Urothelium cell line (cell line): ENCODE results near the gene PCDHGA8.
"Not testable (repeated sequence)": the region's sequence is repeated elsewhere in the genome, so short reads cannot be mapped to it uniquely, and the experiment has no call there.

Experiments used
- DNase-seq: peaks from one replicate; pipeline ENCODE4 v3.0.0; 2011; ENCODE audit warnings: low spot score, mixed read lengths
- FAIRE-seq: peaks from 2 replicates; lab custom pipeline; 2011; peaks lifted over from hg19 to GRCh38; lab: Jason Lieb, UNC

PCDHGA8 gene

GRCh38 chr5:141392429-141393198, at the start of gene PCDHGA8:
PCDHGA8 (plus strand) TSS chr5:141392633; CDS start chr5:141392814, 181 bp downstream.
- FAIRE-seq (no peak), DNase-seq (no peak)

GRCh38 chr5:141342773-141343172, 49.7 kb upstream of the PCDHGA8 start:
- FAIRE-seq (no peak), DNase-seq (no peak)

GRCh38 chr5:141343242-141343952, 49.0 kb upstream of the PCDHGA8 start, which contains the start of gene PCDHGA3:
PCDHGA3 (plus strand) TSS chr5:141343829; CDS start chr5:141344034, 205 bp downstream.
- DNase-seq (no peak), FAIRE-seq (no peak)

GRCh38 chr5:141343953-141344463, 48.4 kb upstream of the PCDHGA8 start:
- DNase-seq (no peak), FAIRE-seq (no peak)

- no peak for DNase-seq
- no peak for FAIRE-seq
Measured at GRCh38 chr5:141345327-141345726, 47.1 kb upstream of the PCDHGA8 start.

GRCh38 chr5:141346017-141346416, 46.4 kb upstream of the PCDHGA8 start:
- FAIRE-seq, DNase-seq: not testable (repeated sequence)

- FAIRE-seq, result no peak
- DNase-seq, result peak; percentile 69
Measured at GRCh38 chr5:141349917-141350619, 42.4 kb upstream of the PCDHGA8 start, which contains the start of gene PCDHGB1. PCDHGB1 (plus strand) TSS chr5:141350099; CDS start chr5:141350261, 162 bp downstream.

- DNase-seq (no peak), FAIRE-seq (no peak)
Measured at GRCh38 chr5:141351591-141351990, 40.8 kb upstream of the PCDHGA8 start.

GRCh38 chr5:141354900-141355469, 37.4 kb upstream of the PCDHGA8 start, which contains the start of gene PCDHGA4:
PCDHGA4 (plus strand) TSS chr5:141355021; CDS start chr5:141355108, 87 bp downstream.
- FAIRE-seq, result no peak
- DNase-seq, result no peak

GRCh38 chr5:141355641-141356040, 36.8 kb upstream of the PCDHGA8 start:
- DNase-seq (no peak), FAIRE-seq (no peak)

GRCh38 chr5:141356133-141356532, 36.3 kb upstream of the PCDHGA8 start:
- DNase-seq, result no peak
- no peak for FAIRE-seq

- FAIRE-seq (no peak), DNase-seq (no peak)
Measured at GRCh38 chr5:141356950-141357349, 35.5 kb upstream of the PCDHGA8 start.

GRCh38 chr5:141359790-141360426, 32.5 kb upstream of the PCDHGA8 start, which contains the start of gene PCDHGB2:
PCDHGB2 (plus strand) TSS chr5:141359994; CDS start chr5:141360136, 142 bp downstream.
- DNase-seq (no peak), FAIRE-seq (no peak)

- FAIRE-seq (no peak), DNase-seq (no peak)
Measured at GRCh38 chr5:141360685-141361084, 31.7 kb upstream of the PCDHGA8 start.

- no peak for DNase-seq
- FAIRE-seq, result no peak
Measured at GRCh38 chr5:141362719-141363118, 29.7 kb upstream of the PCDHGA8 start.

GRCh38 chr5:141363952-141364660, 28.3 kb upstream of the PCDHGA8 start, which contains the start of gene PCDHGA5:
PCDHGA5 (plus strand) TSS chr5:141364162; CDS start chr5:141364331, 169 bp downstream.
- FAIRE-seq, result no peak

GRCh38 chr5:141366016-141366896, 26.2 kb upstream of the PCDHGA8 start:
- no peak for FAIRE-seq
- DNase-seq, result no peak

More at GRCh38 chr5:141363952-141364660, 28.3 kb upstream of the PCDHGA8 start, which contains the start of gene PCDHGA5:
- DNase-seq, result no peak
